AG09319 (cell line): Measurements from ENCODE around the gene UGGT1.

Experiments
- DNase-seq: peaks from one replicate; pipeline ENCODE4 v3.0.0-alpha.2; 2010; ENCODE audit warnings: low read depth; ENCODE audit errors: extremely low read depth
- TF ChIP-seq, protein P1 (sequence below): IDR thresholded peaks from 2 replicates; pipeline ENCODE4 v1.5.1; 2011; ENCODE audit warnings: low read depth, mild to moderate bottlenecking, inconsistent platforms, low read length, moderate library complexity

The UGGT1 gene

DNA sequence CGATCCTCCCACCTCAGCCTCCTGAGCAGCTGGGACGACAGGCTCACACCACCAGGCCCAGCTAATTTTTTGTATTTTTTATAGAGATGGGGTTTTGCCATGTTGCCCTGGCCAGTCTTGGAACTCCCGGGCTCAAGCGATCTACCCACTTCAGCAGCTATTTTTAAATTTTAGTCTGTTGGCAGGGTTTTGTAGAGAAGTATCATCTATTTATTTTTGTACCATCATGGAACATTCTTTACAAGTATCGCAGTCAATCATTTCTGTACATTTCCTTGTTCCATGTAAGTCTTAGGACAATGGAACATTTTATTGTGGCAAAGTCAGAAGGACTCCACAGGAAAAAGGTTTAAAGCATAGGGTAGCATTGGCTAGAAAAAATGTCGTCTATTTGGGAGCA, 94.6 kb downstream of the UGGT1 start:
- TF ChIP-seq, protein P1, sequence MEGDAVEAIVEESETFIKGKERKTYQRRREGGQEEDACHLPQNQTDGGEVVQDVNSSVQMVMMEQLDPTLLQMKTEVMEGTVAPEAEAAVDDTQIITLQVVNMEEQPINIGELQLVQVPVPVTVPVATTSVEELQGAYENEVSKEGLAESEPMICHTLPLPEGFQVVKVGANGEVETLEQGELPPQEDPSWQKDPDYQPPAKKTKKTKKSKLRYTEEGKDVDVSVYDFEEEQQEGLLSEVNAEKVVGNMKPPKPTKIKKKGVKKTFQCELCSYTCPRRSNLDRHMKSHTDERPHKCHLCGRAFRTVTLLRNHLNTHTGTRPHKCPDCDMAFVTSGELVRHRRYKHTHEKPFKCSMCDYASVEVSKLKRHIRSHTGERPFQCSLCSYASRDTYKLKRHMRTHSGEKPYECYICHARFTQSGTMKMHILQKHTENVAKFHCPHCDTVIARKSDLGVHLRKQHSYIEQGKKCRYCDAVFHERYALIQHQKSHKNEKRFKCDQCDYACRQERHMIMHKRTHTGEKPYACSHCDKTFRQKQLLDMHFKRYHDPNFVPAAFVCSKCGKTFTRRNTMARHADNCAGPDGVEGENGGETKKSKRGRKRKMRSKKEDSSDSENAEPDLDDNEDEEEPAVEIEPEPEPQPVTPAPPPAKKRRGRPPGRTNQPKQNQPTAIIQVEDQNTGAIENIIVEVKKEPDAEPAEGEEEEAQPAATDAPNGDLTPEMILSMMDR = no peak
- no peak for DNase-seq

- TF ChIP-seq, protein P1 = no peak
- DNase-seq = no peak
These were observed 96.1 kb downstream of the UGGT1 start for GRCh38 chr2:128187032-128187654.

- TF ChIP-seq, protein P1 = no peak
- no peak for DNase-seq
These were observed 104.5 kb downstream of the UGGT1 start for GRCh38 chr2:128195435-128195984.

DNA sequence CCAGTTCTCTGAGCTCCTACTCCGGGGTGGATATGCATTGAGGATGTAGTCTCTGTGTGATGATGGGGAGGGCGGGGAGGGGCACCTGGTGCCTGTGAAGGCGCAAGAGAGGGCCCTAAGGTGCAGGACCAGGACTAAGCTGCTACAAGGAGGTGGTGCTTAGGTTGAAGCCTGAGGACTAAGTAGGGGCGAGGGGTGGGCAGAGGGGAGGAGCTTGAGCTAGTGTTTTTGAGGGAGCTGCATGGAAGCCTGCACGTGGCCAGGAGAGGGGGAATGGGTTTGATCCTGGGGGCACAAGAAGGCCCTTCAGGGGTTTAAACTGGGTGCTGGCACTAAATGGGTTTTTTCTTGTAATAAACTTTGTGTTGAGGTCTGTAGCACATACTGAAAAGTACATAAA, 105.0 kb downstream of the UGGT1 start:
- no peak for DNase-seq
- TF ChIP-seq, protein P1 = no peak

DNA sequence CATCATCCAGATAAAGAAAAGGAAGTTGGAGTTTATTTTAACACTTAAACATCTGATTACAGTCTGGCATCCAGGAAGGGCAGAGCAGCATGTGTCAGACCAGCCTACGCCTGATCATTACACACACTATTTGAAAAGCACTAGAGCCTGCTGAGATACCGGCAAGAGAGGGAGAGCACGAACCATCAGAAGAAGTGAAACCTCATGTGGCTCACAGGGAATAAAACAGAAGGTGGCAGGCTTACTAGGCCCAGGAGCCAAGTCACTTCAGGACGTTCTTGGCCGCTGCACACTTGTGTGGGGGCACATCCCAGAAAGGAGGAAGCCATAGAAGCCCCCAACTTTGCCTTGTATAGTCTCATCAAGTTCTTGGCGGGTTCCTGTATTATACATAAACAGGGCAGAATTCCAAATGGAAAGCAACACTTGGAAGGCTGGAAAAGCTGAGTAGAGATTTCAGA, 105.5 kb downstream of the UGGT1 start:
- DNase-seq = no peak
- TF ChIP-seq, protein P1 = no peak; the same call in 1 of the 2 replicates

GRCh38 chr2:128197059-128197458, 106.1 kb downstream of the UGGT1 start:
- TF ChIP-seq, protein P1 = no peak
- DNase-seq = no peak

- DNase-seq = no peak
- TF ChIP-seq, protein P1 = no peak
These were observed 107.7 kb downstream of the UGGT1 start for GRCh38 chr2:128198656-128199055.
